Measurements from ENCODE around the gene MAST4. TPM values are rescaled to one million over a fixed set of nuclear protein-coding genes. Genes with fewer than 3 reads are reported as not detected.

MAST4 gene
- total RNA-seq, 1 donor from 2014 or later = 112 TPM

DNA sequence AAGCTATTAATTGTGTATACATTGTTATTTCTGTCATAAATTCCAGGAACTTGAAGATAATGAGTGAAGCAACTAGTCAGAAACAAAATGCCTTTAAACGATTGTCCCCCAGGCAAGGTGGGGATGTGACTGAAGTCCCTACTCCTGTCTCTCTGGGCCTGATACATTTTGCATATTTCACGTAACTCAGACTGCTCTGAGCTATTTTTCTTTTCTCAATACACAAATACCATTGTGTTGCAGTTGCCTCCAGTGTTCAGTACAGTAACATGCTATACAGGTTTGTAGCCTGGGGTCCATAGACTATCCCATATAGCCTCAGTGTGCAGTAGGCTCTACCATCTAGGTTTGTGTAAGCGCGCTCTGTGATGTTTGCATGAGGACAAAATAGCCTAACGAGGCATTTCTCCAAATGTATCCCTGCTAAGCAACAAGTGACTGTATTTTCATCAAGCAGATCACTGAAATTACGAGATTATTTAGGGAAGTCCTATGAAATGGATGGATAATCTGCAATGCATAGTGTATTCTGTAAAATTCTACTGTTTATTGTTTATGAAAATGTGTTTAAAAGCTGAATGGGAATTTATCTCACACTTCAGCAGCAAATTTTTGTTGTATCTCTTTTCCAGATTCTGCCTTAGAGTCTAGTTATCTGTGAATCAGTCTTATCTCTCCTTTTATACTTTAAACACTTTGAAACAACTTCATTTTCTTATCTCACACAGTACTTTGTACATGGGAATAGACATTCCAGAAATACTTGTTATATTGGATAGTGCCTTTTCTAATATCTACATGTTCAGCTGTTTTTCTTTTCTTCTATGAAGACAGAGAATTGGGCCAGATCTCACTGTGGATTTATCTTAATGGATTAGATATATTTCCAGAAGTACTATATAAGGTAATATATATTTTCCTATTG, 449.9 kb downstream of the MAST4 start:
- Mint-ChIP-seq H3K27ac (ENCODE audit: unreplicated experiment) (no peak overlapping the region), H3K27me3 (ENCODE audit: unreplicated experiment) (no peaks in the 10 kb centered on the region), H3K4me1 (ENCODE audit: unreplicated experiment) (peaks cover 50% of the 10 kb centered on the region), H3K4me3 (ENCODE audit: unreplicated experiment) (no peak overlapping the region), H3K36me3 (ENCODE audit: low read depth, unreplicated experiment) (no peaks in the 10 kb centered on the region), H3K9me3 (ENCODE audit: unreplicated experiment) (no peaks in the 10 kb centered on the region)
- DNase-seq (ENCODE audit: low spot score) = no peak
- TF ChIP-seq, protein P1, sequence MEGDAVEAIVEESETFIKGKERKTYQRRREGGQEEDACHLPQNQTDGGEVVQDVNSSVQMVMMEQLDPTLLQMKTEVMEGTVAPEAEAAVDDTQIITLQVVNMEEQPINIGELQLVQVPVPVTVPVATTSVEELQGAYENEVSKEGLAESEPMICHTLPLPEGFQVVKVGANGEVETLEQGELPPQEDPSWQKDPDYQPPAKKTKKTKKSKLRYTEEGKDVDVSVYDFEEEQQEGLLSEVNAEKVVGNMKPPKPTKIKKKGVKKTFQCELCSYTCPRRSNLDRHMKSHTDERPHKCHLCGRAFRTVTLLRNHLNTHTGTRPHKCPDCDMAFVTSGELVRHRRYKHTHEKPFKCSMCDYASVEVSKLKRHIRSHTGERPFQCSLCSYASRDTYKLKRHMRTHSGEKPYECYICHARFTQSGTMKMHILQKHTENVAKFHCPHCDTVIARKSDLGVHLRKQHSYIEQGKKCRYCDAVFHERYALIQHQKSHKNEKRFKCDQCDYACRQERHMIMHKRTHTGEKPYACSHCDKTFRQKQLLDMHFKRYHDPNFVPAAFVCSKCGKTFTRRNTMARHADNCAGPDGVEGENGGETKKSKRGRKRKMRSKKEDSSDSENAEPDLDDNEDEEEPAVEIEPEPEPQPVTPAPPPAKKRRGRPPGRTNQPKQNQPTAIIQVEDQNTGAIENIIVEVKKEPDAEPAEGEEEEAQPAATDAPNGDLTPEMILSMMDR (IDR thresholded peaks at IDR 0.05; ENCODE audit: unreplicated experiment) = no peak

DNA sequence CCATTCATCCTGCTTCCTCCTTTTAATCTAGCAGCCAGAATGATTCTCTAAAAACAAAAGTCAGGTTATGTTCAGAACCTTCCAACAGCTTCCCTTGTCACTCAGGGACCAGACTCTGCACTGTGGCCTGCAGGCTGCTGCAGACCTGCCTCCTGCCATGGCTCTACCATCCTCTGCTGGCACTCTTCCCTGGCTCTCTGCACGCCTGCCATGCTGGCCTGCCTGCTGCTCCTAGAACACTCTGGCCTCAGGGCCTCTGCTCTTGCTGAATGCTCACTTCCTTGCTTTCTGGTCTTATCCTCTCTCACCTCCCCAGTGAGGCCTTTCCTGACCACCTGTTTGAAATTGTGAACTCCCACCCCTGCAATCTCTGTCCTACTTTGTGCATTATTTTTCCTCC, 451.0 kb downstream of the MAST4 start:
- Mint-ChIP-seq H3K27me3 (ENCODE audit: unreplicated experiment) (no peaks in the 10 kb centered on the region), H3K9me3 (ENCODE audit: unreplicated experiment) (no peaks in the 10 kb centered on the region), H3K27ac (ENCODE audit: unreplicated experiment) (no peak overlapping the region), H3K36me3 (ENCODE audit: low read depth, unreplicated experiment) (no peaks in the 10 kb centered on the region), H3K4me3 (ENCODE audit: unreplicated experiment) (no peak overlapping the region), H3K4me1 (ENCODE audit: unreplicated experiment) (peaks cover 45% of the 10 kb centered on the region)
- no peak for DNase-seq (ENCODE audit: low spot score)
- TF ChIP-seq, protein P1 (IDR thresholded peaks at IDR 0.05; ENCODE audit: unreplicated experiment) = no peak

DNA sequence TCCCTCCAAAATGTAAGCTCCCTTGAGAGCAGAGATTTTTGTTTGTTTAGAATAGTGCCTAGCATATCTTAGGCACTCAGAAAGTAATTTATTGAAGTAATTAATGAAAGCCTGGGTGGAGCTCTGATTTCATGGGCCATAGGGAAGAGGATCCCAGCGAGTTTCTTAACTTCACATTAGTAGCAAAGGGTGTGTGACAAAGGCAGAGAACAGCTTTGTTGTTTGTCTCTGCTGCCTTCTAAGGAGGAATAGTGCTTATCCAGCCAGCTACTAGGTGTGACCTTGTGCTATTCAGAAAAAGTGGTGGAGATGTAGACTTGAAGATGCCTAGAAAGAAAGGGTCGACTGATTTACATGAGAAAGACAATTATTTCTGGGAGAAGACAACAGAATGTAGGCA, 451.4 kb downstream of the MAST4 start:
- TF ChIP-seq, protein P1 (IDR thresholded peaks at IDR 0.05; ENCODE audit: unreplicated experiment) = no peak
- Mint-ChIP-seq H3K4me1 (ENCODE audit: unreplicated experiment) (peaks cover 40% of the 10 kb centered on the region), H3K9me3 (ENCODE audit: unreplicated experiment) (no peaks in the 10 kb centered on the region), H3K36me3 (ENCODE audit: low read depth, unreplicated experiment) (no peaks in the 10 kb centered on the region), H3K27me3 (ENCODE audit: unreplicated experiment) (no peaks in the 10 kb centered on the region), H3K4me3 (ENCODE audit: unreplicated experiment) (no peak overlapping the region), H3K27ac (ENCODE audit: unreplicated experiment) (no peak overlapping the region)
- no peak for DNase-seq (ENCODE audit: low spot score)

DNA sequence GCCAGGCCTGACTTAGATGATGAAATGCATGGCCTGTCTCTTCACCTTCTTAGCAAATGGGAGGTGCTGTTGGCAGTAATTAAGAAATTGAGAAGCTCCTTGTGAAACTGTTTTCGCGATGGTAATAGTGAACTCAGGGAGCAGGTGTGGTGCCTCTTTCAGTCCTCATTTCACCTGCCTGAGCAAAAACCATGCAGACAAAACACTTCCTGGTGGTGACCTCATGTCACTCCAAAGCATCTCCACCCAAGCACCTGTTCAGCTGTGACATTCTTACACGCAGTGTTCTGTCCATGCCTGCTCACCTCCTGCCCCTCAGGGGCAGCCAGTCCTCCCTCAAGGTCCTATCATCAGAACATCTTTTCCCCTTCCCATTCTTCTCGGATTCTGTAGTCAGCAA, 453.9 kb downstream of the MAST4 start:
- no peak overlapping the region for H3K4me3 Mint-ChIP-seq (ENCODE audit: unreplicated experiment)
- H3K4me1 Mint-ChIP-seq (ENCODE audit: unreplicated experiment) = peaks cover 30% of the 10 kb centered on the region
- H3K9me3 Mint-ChIP-seq (ENCODE audit: unreplicated experiment) = no peaks in the 10 kb centered on the region
- H3K27ac Mint-ChIP-seq (ENCODE audit: unreplicated experiment) = no peak overlapping the region
- H3K27me3 Mint-ChIP-seq (ENCODE audit: unreplicated experiment) = no peaks in the 10 kb centered on the region
- TF ChIP-seq, protein P1 (IDR thresholded peaks at IDR 0.05; ENCODE audit: unreplicated experiment) = no peak
- no peaks in the 10 kb centered on the region for H3K36me3 Mint-ChIP-seq (ENCODE audit: low read depth, unreplicated experiment)
- DNase-seq (ENCODE audit: low spot score) = no peak

GRCh38 chr5:67050635-67051034, 454.4 kb downstream of the MAST4 start:
- Mint-ChIP-seq H3K36me3 (ENCODE audit: low read depth, unreplicated experiment) (no peaks in the 10 kb centered on the region), H3K4me3 (ENCODE audit: unreplicated experiment) (no peak overlapping the region), H3K27ac (ENCODE audit: unreplicated experiment) (no peak overlapping the region), H3K9me3 (ENCODE audit: unreplicated experiment) (no peaks in the 10 kb centered on the region), H3K4me1 (ENCODE audit: unreplicated experiment) (peaks cover 26% of the 10 kb centered on the region), H3K27me3 (ENCODE audit: unreplicated experiment) (no peaks in the 10 kb centered on the region)
- no peak for DNase-seq (ENCODE audit: low spot score)
- TF ChIP-seq, protein P1 (IDR thresholded peaks at IDR 0.05; ENCODE audit: unreplicated experiment) = no peak

All from endothelial cell (in vitro differentiated cells).